HEK293 (cell line): ENCODE results near the gene BDKRB2.

Experiments
- CTCF ChIA-PET: fragments of 350-600 bp; formaldehyde crosslinking; extraction: SDS; loops from one replicate; lab custom pipeline; 2021; ENCODE audit warnings: antibody characterized with exemption; lab: Yijun Ruan, JAX
- POLR2A ChIA-PET: fragments of 300-600 bp; formaldehyde crosslinking; extraction: SDS; loops from one replicate; lab custom pipeline; 2020; ENCODE audit warnings: antibody characterized with exemption, inconsistent platforms; lab: Yijun Ruan, JAX
- H3K27ac ChIP-seq: fragments of 200-500 bp; sonication (Bioruptor generic); 2 replicates; pipeline ENCODE4 v1.5.1; 2014; ENCODE audit warnings: low read depth, low read length, control low read depth, inconsistent platforms; ENCODE audit errors: extremely low read depth
- H3K36me3 ChIP-seq, 2 experiments: fragments of 200-500 bp in 1 of 2; sonication (Bioruptor generic) in 1 of 2; 1 replicate in 1 of 2; 2 replicates in 1 of 2; pipeline ENCODE4 v1.5.1; 2014 to 2017; ENCODE audit warnings: inconsistent platforms in 2 of 2, low read length in 2 of 2; ENCODE audit not compliant: control insufficient read depth in 2 of 2, insufficient read depth in 1 of 2
- H3K4me1 ChIP-seq: fragments of 200-500 bp; sonication (Bioruptor generic); 2 replicates; pipeline ENCODE4 v1.5.1; 2014; ENCODE audit warnings: mild to moderate bottlenecking, low read length, inconsistent platforms; ENCODE audit not compliant: control insufficient read depth, insufficient read depth
- H3K4me3 ChIP-seq: 2 replicates; pipeline ENCODE4 v1.5.1; 2011; ENCODE audit warnings: low read depth, mild to moderate bottlenecking, control low read depth, low read length, moderate library complexity
- H3K9me3 ChIP-seq: fragments of 200-500 bp; sonication (Bioruptor generic); 2 replicates; pipeline ENCODE4 v1.5.1; 2014; ENCODE audit warnings: low read depth, low read length, inconsistent platforms; ENCODE audit not compliant: control insufficient read depth, insufficient read depth
- GFI1B ChIP-seq: fragments of 450-650 bp; formaldehyde crosslinking; IDR thresholded peaks from 2 replicates; pipeline ENCODE4 v1.5.1; 2016; ENCODE audit warnings: missing biosample characterization, missing genetic modification characterization
- GLI4 ChIP-seq: fragments of 450-650 bp; formaldehyde crosslinking; IDR thresholded peaks from 2 replicates; pipeline ENCODE4 v1.5.1; 2016; ENCODE audit warnings: missing biosample characterization, missing genetic modification characterization
- KLF1 ChIP-seq: fragments of 450-650 bp; formaldehyde crosslinking; IDR thresholded peaks from 2 replicates; pipeline ENCODE4 v1.5.1; 2016; ENCODE audit warnings: missing biosample characterization, missing genetic modification characterization
- KLF10 ChIP-seq: fragments of 450-650 bp; IDR thresholded peaks from 2 replicates; pipeline ENCODE4 v1.5.1; 2018; ENCODE audit warnings: missing biosample characterization, mild to moderate bottlenecking, missing genetic modification characterization
- KLF16 ChIP-seq: fragments of 450-650 bp; formaldehyde crosslinking; IDR thresholded peaks from 2 replicates; pipeline ENCODE4 v1.5.1; 2017; ENCODE audit warnings: missing biosample characterization, missing genetic modification characterization
- SETDB1 ChIP-seq: IDR thresholded peaks from one replicate; pipeline ENCODE4 v1.6.1; 2017; ENCODE audit warnings: mild to moderate bottlenecking, low read length, moderate library complexity, mixed read lengths; ENCODE audit not compliant: insufficient read length
- ZEB2 ChIP-seq: fragments of 450-650 bp; formaldehyde crosslinking; IDR thresholded peaks from 2 replicates; pipeline ENCODE4 v1.5.1; 2016; ENCODE audit warnings: missing biosample characterization, missing genetic modification characterization
- ZFHX2 ChIP-seq: fragments of 450-650 bp; formaldehyde crosslinking; conservative IDR thresholded peaks from 2 replicates; pipeline ENCODE4 v1.5.1; 2016; ENCODE audit warnings: missing biosample characterization, missing genetic modification characterization
- ZNF140 ChIP-seq: fragments of 450-650 bp; formaldehyde crosslinking; IDR thresholded peaks from 2 replicates; pipeline ENCODE4 v1.5.1; 2016; ENCODE audit warnings: missing biosample characterization, missing genetic modification characterization
- ZNF24 ChIP-seq: fragments of 450-650 bp; formaldehyde crosslinking; IDR thresholded peaks from 2 replicates; pipeline ENCODE4 v1.5.1; 2016; ENCODE audit warnings: missing biosample characterization, missing genetic modification characterization
- ZNF473 ChIP-seq: fragments of 450-650 bp; formaldehyde crosslinking; IDR thresholded peaks from 2 replicates; pipeline ENCODE4 v1.5.1; 2017; ENCODE audit warnings: missing biosample characterization, missing genetic modification characterization
- ZNF514 ChIP-seq: fragments of 450-650 bp; formaldehyde crosslinking; IDR thresholded peaks from 2 replicates; pipeline ENCODE4 v1.5.1; 2016; ENCODE audit warnings: missing biosample characterization, missing genetic modification characterization
- ZNF549 ChIP-seq: fragments of 450-650 bp; IDR thresholded peaks from 2 replicates; pipeline ENCODE4 v1.5.1; 2018; ENCODE audit warnings: missing biosample characterization, missing genetic modification characterization, mild to moderate bottlenecking, inconsistent platforms, moderate library complexity
- ZNF658 ChIP-seq: fragments of 450-650 bp; formaldehyde crosslinking; IDR thresholded peaks from 2 replicates; pipeline ENCODE4; 2016; ENCODE audit warnings: missing biosample characterization, missing genetic modification characterization
- ZNF843 ChIP-seq: fragments of 450-650 bp; formaldehyde crosslinking; IDR thresholded peaks from 2 replicates; pipeline ENCODE4 v1.5.1; 2016; ENCODE audit warnings: missing biosample characterization, missing genetic modification characterization
- TF ChIP-seq, protein P1 (sequence below): fragments of 450-650 bp; formaldehyde crosslinking; IDR thresholded peaks from 2 replicates; pipeline ENCODE4 v1.5.1; 2016; ENCODE audit warnings: missing biosample characterization, missing genetic modification characterization
- TF ChIP-seq, protein P2 (sequence below): fragments of 450-650 bp; formaldehyde crosslinking; IDR thresholded peaks from 2 replicates; pipeline ENCODE4 v1.5.1; 2016; ENCODE audit warnings: missing biosample characterization, missing genetic modification characterization
- TF ChIP-seq, protein P3 (sequence below): fragments of 450-650 bp; formaldehyde crosslinking; IDR thresholded peaks from 2 replicates; pipeline ENCODE4 v1.5.1; 2016; ENCODE audit warnings: missing biosample characterization, missing genetic modification characterization
- TF ChIP-seq, protein P4 (sequence below): fragments of 450-650 bp; formaldehyde crosslinking; IDR thresholded peaks from 2 replicates; pipeline ENCODE4 v1.5.1; 2016; ENCODE audit warnings: missing biosample characterization, missing genetic modification characterization
- TF ChIP-seq, protein P5 (sequence below): fragments of 450-650 bp; formaldehyde crosslinking; IDR thresholded peaks from 2 replicates; pipeline ENCODE4 v1.5.1; 2016; ENCODE audit warnings: missing biosample characterization, missing genetic modification characterization

BDKRB2 gene

DNA sequence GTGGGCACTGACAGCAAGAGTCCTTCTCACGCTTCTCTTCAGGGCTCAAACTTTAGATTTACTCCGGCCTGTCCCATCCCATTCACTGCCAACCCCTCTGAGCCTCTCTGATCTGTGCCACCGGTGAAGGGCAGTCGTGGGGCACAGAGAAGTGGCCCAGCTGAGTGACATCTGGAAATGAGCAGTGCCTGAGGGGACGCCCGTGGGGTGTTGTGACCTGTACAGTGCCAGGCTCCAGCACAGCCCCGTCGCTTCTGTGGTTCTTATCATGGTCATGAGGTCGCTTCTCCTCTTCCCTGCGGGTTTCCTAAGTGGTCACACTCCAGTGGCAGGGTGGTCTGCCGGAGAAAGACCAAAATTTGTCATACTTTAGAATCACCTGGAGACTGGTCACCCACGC, 4.1 kb downstream of the BDKRB2 start (continued):
- TF ChIP-seq, protein P1, sequence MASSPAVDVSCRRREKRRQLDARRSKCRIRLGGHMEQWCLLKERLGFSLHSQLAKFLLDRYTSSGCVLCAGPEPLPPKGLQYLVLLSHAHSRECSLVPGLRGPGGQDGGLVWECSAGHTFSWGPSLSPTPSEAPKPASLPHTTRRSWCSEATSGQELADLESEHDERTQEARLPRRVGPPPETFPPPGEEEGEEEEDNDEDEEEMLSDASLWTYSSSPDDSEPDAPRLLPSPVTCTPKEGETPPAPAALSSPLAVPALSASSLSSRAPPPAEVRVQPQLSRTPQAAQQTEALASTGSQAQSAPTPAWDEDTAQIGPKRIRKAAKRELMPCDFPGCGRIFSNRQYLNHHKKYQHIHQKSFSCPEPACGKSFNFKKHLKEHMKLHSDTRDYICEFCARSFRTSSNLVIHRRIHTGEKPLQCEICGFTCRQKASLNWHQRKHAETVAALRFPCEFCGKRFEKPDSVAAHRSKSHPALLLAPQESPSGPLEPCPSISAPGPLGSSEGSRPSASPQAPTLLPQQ (tag by site-specific recombination) = no peak
- TF ChIP-seq GFI1B (tag by site-specific recombination) = no peak
- TF ChIP-seq, all 188 proteins: peak for 0

DNA sequence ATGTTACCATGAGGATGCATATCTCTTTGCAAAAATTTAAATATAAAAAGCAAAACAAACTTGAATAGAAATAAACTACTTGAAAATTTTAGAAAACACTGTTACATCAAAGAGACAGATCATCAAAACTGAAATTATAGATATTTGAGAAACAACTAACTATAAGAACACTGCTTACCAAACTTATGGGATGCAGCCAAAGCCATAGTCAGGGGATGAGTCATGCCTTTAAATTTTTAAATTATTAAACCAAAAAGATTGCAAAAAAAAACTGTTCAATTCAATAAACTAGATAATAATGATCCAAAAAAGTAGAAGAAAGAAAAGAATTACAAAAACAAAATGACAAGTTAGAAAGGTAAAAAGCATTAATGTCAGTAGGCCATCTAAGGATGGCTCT, 7.5 kb downstream of the BDKRB2 start:
- H3K27ac ChIP-seq = no peak overlapping the region
- no peak overlapping the region for H3K4me3 ChIP-seq
- H3K9me3 ChIP-seq = no peaks in the 10 kb centered on the region
- no peaks in the 10 kb centered on the region for H3K4me1 ChIP-seq
- ChIA-PET POLR2A (no interaction called here), CTCF (no interaction called here)
- no peaks in the 10 kb centered on the region for H3K36me3 ChIP-seq
- TF ChIP-seq ZNF549 (tag by site-specific recombination) = no peak
- peak; percentile 33 for TF ChIP-seq SETDB1

DNA sequence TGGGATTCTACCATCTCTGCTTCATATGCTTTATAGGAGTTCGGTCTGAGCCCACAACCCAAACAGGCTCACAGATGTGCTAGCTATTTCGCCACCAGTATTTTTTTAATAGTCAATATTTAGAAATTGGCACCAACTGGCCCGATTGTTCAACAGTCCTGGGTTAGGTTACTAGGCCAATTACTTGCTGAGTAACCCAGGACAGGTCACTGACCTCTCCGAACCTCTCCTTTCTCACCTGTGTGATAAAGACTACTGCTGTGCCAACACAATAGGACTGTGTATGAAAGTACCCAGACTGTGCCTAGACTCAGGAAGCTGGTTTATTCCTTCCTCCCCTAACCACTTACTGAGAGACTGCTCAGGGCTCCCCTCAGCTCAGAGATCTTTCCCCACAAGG, 8.3 kb downstream of the BDKRB2 start:
- Histone ChIP-seq H3K9me3 (no peaks in the 10 kb centered on the region), H3K4me1 (no peaks in the 10 kb centered on the region), H3K4me3 (no peak overlapping the region), H3K36me3 (no peaks in the 10 kb centered on the region), H3K27ac (no peak overlapping the region)
- POLR2A ChIA-PET = no interaction called here
- CTCF ChIA-PET = interaction anchor here (0.6 to 1.0 kb wide), 2 partner anchors 59 to 112 kb away, joined by 3 read pairs; no protein-coding TSS in a partner anchor
- TF ChIP-seq, protein P2, sequence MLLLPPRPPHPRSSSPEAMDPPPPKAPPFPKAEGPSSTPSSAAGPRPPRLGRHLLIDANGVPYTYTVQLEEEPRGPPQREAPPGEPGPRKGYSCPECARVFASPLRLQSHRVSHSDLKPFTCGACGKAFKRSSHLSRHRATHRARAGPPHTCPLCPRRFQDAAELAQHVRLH (tag by site-specific recombination) = no peak
- TF ChIP-seq ZNF24 (tag by site-specific recombination) (no peak), KLF10 (tag by site-specific recombination) (no peak), GLI4 (tag by site-specific recombination) (no peak), KLF1 (tag by site-specific recombination) (no peak), ZNF140 (no peak), ZNF473 (no peak), ZNF658 (tag by site-specific recombination) (no peak), GFI1B (tag by site-specific recombination) (no peak), ZFHX2 (tag by site-specific recombination) (no peak), KLF16 (tag by site-specific recombination) (no peak), ZNF514 (tag by site-specific recombination) (no peak), ZEB2 (tag by site-specific recombination) (no peak), ZNF843 (tag by site-specific recombination) (no peak)
- TF ChIP-seq, protein P3, sequence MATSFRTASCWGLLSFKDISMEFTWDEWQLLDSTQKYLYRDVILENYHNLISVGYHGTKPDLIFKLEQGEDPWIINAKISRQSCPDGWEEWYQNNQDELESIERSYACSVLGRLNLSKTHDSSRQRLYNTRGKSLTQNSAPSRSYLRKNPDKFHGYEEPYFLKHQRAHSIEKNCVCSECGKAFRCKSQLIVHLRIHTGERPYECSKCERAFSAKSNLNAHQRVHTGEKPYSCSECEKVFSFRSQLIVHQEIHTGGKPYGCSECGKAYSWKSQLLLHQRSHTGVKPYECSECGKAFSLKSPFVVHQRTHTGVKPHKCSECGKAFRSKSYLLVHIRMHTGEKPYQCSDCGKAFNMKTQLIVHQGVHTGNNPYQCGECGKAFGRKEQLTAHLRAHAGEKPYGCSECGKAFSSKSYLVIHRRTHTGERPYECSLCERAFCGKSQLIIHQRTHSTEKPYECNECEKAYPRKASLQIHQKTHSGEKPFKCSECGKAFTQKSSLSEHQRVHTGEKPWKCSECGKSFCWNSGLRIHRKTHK (tag by site-specific recombination) = no peak
- TF ChIP-seq, protein P4, sequence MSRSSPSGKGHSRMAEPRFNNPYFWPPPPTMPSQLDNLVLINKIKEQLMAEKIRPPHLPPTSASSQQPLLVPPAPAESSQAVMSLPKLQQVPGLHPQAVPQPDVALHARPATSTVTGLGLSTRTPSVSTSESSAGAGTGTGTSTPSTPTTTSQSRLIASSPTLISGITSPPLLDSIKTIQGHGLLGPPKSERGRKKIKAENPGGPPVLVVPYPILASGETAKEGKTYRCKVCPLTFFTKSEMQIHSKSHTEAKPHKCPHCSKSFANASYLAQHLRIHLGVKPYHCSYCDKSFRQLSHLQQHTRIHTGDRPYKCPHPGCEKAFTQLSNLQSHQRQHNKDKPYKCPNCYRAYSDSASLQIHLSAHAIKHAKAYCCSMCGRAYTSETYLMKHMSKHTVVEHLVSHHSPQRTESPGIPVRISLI (tag by site-specific recombination) = no peak
- TF ChIP-seq, protein P1 (tag by site-specific recombination) = no peak
- TF ChIP-seq, protein P5, sequence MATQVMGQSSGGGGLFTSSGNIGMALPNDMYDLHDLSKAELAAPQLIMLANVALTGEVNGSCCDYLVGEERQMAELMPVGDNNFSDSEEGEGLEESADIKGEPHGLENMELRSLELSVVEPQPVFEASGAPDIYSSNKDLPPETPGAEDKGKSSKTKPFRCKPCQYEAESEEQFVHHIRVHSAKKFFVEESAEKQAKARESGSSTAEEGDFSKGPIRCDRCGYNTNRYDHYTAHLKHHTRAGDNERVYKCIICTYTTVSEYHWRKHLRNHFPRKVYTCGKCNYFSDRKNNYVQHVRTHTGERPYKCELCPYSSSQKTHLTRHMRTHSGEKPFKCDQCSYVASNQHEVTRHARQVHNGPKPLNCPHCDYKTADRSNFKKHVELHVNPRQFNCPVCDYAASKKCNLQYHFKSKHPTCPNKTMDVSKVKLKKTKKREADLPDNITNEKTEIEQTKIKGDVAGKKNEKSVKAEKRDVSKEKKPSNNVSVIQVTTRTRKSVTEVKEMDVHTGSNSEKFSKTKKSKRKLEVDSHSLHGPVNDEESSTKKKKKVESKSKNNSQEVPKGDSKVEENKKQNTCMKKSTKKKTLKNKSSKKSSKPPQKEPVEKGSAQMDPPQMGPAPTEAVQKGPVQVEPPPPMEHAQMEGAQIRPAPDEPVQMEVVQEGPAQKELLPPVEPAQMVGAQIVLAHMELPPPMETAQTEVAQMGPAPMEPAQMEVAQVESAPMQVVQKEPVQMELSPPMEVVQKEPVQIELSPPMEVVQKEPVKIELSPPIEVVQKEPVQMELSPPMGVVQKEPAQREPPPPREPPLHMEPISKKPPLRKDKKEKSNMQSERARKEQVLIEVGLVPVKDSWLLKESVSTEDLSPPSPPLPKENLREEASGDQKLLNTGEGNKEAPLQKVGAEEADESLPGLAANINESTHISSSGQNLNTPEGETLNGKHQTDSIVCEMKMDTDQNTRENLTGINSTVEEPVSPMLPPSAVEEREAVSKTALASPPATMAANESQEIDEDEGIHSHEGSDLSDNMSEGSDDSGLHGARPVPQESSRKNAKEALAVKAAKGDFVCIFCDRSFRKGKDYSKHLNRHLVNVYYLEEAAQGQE = no peak
